ENCODE measurements around the gene SHQ1.

Gene SHQ1

GRCh38 chr3:72847751-72848702 lies at the start of gene SHQ1:
Gene SHQ1, minus strand, starts transcription at chr3:72848445. Its CDS starts 105 bp downstream, at chr3:72848340.
- Mint-ChIP-seq H3K27ac (peak within 1 kb of the TSS; percentile 1 to 52 (median 42)), H3K36me3 (ENCODE audit: low read depth) (peaks cover 14% of the 10 kb centered on the region), H3K27me3 (ENCODE audit: low read depth) (peaks cover 12% of the 10 kb centered on the region), H3K9me3 (no peaks in the 10 kb centered on the region), H3K4me1 (peaks cover 50% of the 10 kb centered on the region), H3K4me3 (peak within 1 kb of the TSS; percentile 93 to 97 (median 94))
- TF ChIP-seq CTCF (IDR thresholded peaks at IDR 0.05; ENCODE audit: unreplicated experiment in 3 of 3), result no peak

GRCh38 chr3:72897758-72898007 lies 49.4 kb upstream of the SHQ1 start:
- H3K9me3 Mint-ChIP-seq, result peaks cover 3% of the 10 kb centered on the region
- H3K4me3 Mint-ChIP-seq, result no peak overlapping the region
- H3K27me3 Mint-ChIP-seq (ENCODE audit: low read depth), result no peaks in the 10 kb centered on the region
- no peak for TF ChIP-seq CTCF (IDR thresholded peaks at IDR 0.05; ENCODE audit: unreplicated experiment in 3 of 3)
- peaks cover 11% of the 10 kb centered on the region for H3K36me3 Mint-ChIP-seq (ENCODE audit: low read depth)
- H3K27ac Mint-ChIP-seq, result no peak overlapping the region
- peaks cover 50% of the 10 kb centered on the region for H3K4me1 Mint-ChIP-seq

- peak overlapping the region in 1 of 3 experiments; percentile 12 for H3K4me3 Mint-ChIP-seq
- peak overlapping the region; percentile 17 to 56 (median 55) for H3K27ac Mint-ChIP-seq
- no peak for TF ChIP-seq CTCF (IDR thresholded peaks at IDR 0.05; ENCODE audit: unreplicated experiment in 3 of 3)
- H3K4me1 Mint-ChIP-seq, result peaks cover 55% of the 10 kb centered on the region
- H3K9me3 Mint-ChIP-seq, result peaks cover 3% of the 10 kb centered on the region
- H3K36me3 Mint-ChIP-seq (ENCODE audit: low read depth), result peaks cover 11% of the 10 kb centered on the region
- H3K27me3 Mint-ChIP-seq (ENCODE audit: low read depth), result no peaks in the 10 kb centered on the region
These were observed 48.9 kb upstream of the SHQ1 start for GRCh38 chr3:72896996-72897757.

GRCh38 chr3:72894976-72895552 lies 46.8 kb upstream of the SHQ1 start:
- Mint-ChIP-seq H3K9me3 (no peaks in the 10 kb centered on the region), H3K27ac (no peak overlapping the region), H3K4me1 (peaks cover 74% of the 10 kb centered on the region), H3K36me3 (ENCODE audit: low read depth) (peaks cover 8% of the 10 kb centered on the region), H3K4me3 (no peak overlapping the region), H3K27me3 (ENCODE audit: low read depth) (no peaks in the 10 kb centered on the region)
- no peak for TF ChIP-seq CTCF (IDR thresholded peaks at IDR 0.05; ENCODE audit: unreplicated experiment in 3 of 3)

GRCh38 chr3:72892870-72893269 lies 44.6 kb upstream of the SHQ1 start:
- peak in 1 of 3 experiments; percentile 12 for TF ChIP-seq CTCF (IDR thresholded peaks at IDR 0.05; ENCODE audit: unreplicated experiment in 3 of 3)
- peaks cover 65% of the 10 kb centered on the region for H3K4me1 Mint-ChIP-seq
- H3K27ac Mint-ChIP-seq, result peak overlapping the region; percentile 25 to 98 (median 96)
- H3K4me3 Mint-ChIP-seq, result peak overlapping the region in 2 of 3 experiments; percentile 6 to 37
- H3K9me3 Mint-ChIP-seq, result no peaks in the 10 kb centered on the region
- peaks cover 4% of the 10 kb centered on the region for H3K36me3 Mint-ChIP-seq (ENCODE audit: low read depth)
- H3K27me3 Mint-ChIP-seq (ENCODE audit: low read depth), result no peaks in the 10 kb centered on the region
